NCI-H524 (cell line): ENCODE measurements around the gene SLAMF9.
"Not testable (repeated sequence)": the region's sequence is repeated elsewhere in the genome, so short reads cannot be mapped to it uniquely, and the experiment has no call there.

Experiments
- DNase-seq, 2 experiments: peaks; one replicate each; lab custom pipeline; 2025; lab: John Stamatoyannopoulos, UW

The SLAMF9 gene

GRCh38 chr1:159921700-159922504, 32.1 kb downstream of the SLAMF9 start:
- DNase-seq: no peak

GRCh38 chr1:159921251-159921650, 32.8 kb downstream of the SLAMF9 start:
- no peak for DNase-seq

GRCh38 chr1:159920651-159921050, 33.4 kb downstream of the SLAMF9 start:
- no peak for DNase-seq

- no peak for DNase-seq
Measured at GRCh38 chr1:159920202-159920601, 33.8 kb downstream of the SLAMF9 start.

- DNase-seq: no peak
Measured at GRCh38 chr1:159919236-159919865, 34.7 kb downstream of the SLAMF9 start.

- peak; percentile 34 to 76 for DNase-seq
Measured at GRCh38 chr1:159918352-159919200, 35.5 kb downstream of the SLAMF9 start.

- DNase-seq: no peak
Measured at GRCh38 chr1:159917533-159918351, 36.3 kb downstream of the SLAMF9 start.

GRCh38 chr1:159916242-159917051, 37.6 kb downstream of the SLAMF9 start:
- DNase-seq: peak in 1 of 2 experiments; percentile 6

GRCh38 chr1:159915571-159916241, 38.3 kb downstream of the SLAMF9 start:
- DNase-seq: no peak

- DNase-seq: no peak
Measured at GRCh38 chr1:159914252-159915018, 39.6 kb downstream of the SLAMF9 start.

- no peak for DNase-seq
Measured at GRCh38 chr1:159913451-159914192, 40.4 kb downstream of the SLAMF9 start.

GRCh38 chr1:159911326-159912070, 42.5 kb downstream of the SLAMF9 start:
- DNase-seq: no peak

- no peak for DNase-seq
Measured at GRCh38 chr1:159908031-159908940, 45.8 kb downstream of the SLAMF9 start.

GRCh38 chr1:159906960-159907359, 47.1 kb downstream of the SLAMF9 start:
- DNase-seq: no peak

- not testable (repeated sequence) for DNase-seq
Measured at GRCh38 chr1:159904036-159904435, 50.0 kb downstream of the SLAMF9 start.

- DNase-seq: no peak
Measured at GRCh38 chr1:159902541-159902940, 51.5 kb downstream of the SLAMF9 start.
